ENCODE data around the gene HHEX. TPM values are rescaled to one million over a fixed set of nuclear protein-coding genes. Genes with fewer than 3 reads are reported as not detected.
A peak's percentile ranks its signal among the peaks of the same experiment; 100 is the strongest.

HHEX gene
- polyA plus RNA-seq, 1 donor (not counting 4 experiments of a cell fraction or from before 2014, with no cell fraction given): not detected

GRCh38 chr10:92690211-92690914 is 608 bp downstream of the HHEX start:
- no peaks in the 10 kb centered on the region for H3K79me2 ChIP-seq (ENCODE audit: control insufficient read depth, insufficient read depth, low read length)
- TF ChIP-seq CTCF (optimal IDR thresholded peaks at IDR 0.05 in 1 of 3, IDR thresholded peaks at IDR 0.05 in 1 of 3, conservative IDR thresholded peaks at IDR 0.05 in 1 of 3; ENCODE audit: extremely low read depth in 1 of 3, insufficient read depth in 2 of 3, low read length in 3 of 3) (no peak), EZH2 (IDR thresholded peaks at IDR 0.05; ENCODE audit: low read length) (no peak)
- no peak for FAIRE-seq

GRCh38 chr10:92690915-92691590 is 1.3 kb downstream of the HHEX start:
- no peak for TF ChIP-seq EZH2 (IDR thresholded peaks at IDR 0.05; ENCODE audit: low read length)
- no peak for TF ChIP-seq CTCF (optimal IDR thresholded peaks at IDR 0.05 in 1 of 3, IDR thresholded peaks at IDR 0.05 in 1 of 3, conservative IDR thresholded peaks at IDR 0.05 in 1 of 3; ENCODE audit: extremely low read depth in 1 of 3, insufficient read depth in 2 of 3, low read length in 3 of 3)
- Histone ChIP-seq H3K9ac (ENCODE audit: control insufficient read depth, extremely low read depth, insufficient read depth, low read length) (no peak overlapping the region), H3K4me2 (ENCODE audit: control insufficient read depth, extremely low read depth, insufficient read depth, low read depth, low read length) (no peak overlapping the region), H3K27me3 (ENCODE audit: control insufficient read depth, extremely low read depth, insufficient read depth, low read length) (peaks cover 65% of the 10 kb centered on the region), H2AFZ (ENCODE audit: control insufficient read depth, low read length) (no peak overlapping the region), H3K9me3 (ENCODE audit: control insufficient read depth, low read depth, low read length) (peaks cover 2% of the 10 kb centered on the region), H3K36me3 (ENCODE audit: control insufficient read depth in 2 of 2, extremely low read depth in 1 of 2, insufficient read depth in 2 of 2, low read length in 2 of 2) (no peaks in the 10 kb centered on the region), H3K79me2 (ENCODE audit: control insufficient read depth, insufficient read depth, low read length) (no peaks in the 10 kb centered on the region), H3K4me1 (ENCODE audit: control insufficient read depth, extremely low read depth, insufficient read depth, low read length) (peaks cover 3% of the 10 kb centered on the region), H3K9me1 (ENCODE audit: control insufficient read depth, extremely low read depth, insufficient read depth, low read length) (no peaks in the 10 kb centered on the region), H3K4me3 (ENCODE audit: control insufficient read depth in 2 of 3, extremely low read depth in 1 of 3, insufficient read depth in 2 of 3, low read depth in 1 of 3, low read length in 3 of 3) (no peak overlapping the region), H3K27ac (ENCODE audit: control insufficient read depth, insufficient read depth, low read length) (no peak overlapping the region), H4K20me1 (ENCODE audit: control insufficient read depth, extremely low read depth, insufficient read depth, low read length) (no peaks in the 10 kb centered on the region)
- dilution Hi-C loops (cut with MboI; ENCODE audit: extremely low pct_ligation_motif_present, low sequenced_read_pairs): no loop called here
- DNase-seq (ENCODE audit: low read depth, low spot score) (no peak), FAIRE-seq (no peak)

More at GRCh38 chr10:92690211-92690914, 608 bp downstream of the HHEX start:
- peak overlapping the region; percentile 19 for H2AFZ ChIP-seq (ENCODE audit: control insufficient read depth, low read length)
- no peaks in the 10 kb centered on the region for H3K9me1 ChIP-seq (ENCODE audit: control insufficient read depth, extremely low read depth, insufficient read depth, low read length)
- dilution Hi-C loops (cut with MboI; ENCODE audit: extremely low pct_ligation_motif_present, low sequenced_read_pairs): no loop called here
- peaks cover 58% of the 10 kb centered on the region for H3K27me3 ChIP-seq (ENCODE audit: control insufficient read depth, extremely low read depth, insufficient read depth, low read length)
- H4K20me1 ChIP-seq (ENCODE audit: control insufficient read depth, extremely low read depth, insufficient read depth, low read length): no peaks in the 10 kb centered on the region
- H3K4me2 ChIP-seq (ENCODE audit: control insufficient read depth, extremely low read depth, insufficient read depth, low read depth, low read length): peak overlapping the region; percentile 48
- DNase-seq (ENCODE audit: low read depth, low spot score): no peak
- peak overlapping the region; percentile 10 to 26 (median 20) for H3K4me3 ChIP-seq (ENCODE audit: control insufficient read depth in 2 of 3, extremely low read depth in 1 of 3, insufficient read depth in 2 of 3, low read depth in 1 of 3, low read length in 3 of 3)
- peaks cover 2% of the 10 kb centered on the region for H3K9me3 ChIP-seq (ENCODE audit: control insufficient read depth, low read depth, low read length)
- H3K36me3 ChIP-seq (ENCODE audit: control insufficient read depth in 2 of 2, extremely low read depth in 1 of 2, insufficient read depth in 2 of 2, low read length in 2 of 2): no peaks in the 10 kb centered on the region
- H3K27ac ChIP-seq (ENCODE audit: control insufficient read depth, insufficient read depth, low read length): no peak overlapping the region
- no peaks in the 10 kb centered on the region for H3K4me1 ChIP-seq (ENCODE audit: control insufficient read depth, extremely low read depth, insufficient read depth, low read length)
- no peak overlapping the region for H3K9ac ChIP-seq (ENCODE audit: control insufficient read depth, extremely low read depth, insufficient read depth, low read length)
